Measurements from ENCODE around the gene MTRF1L.
A peak's percentile ranks its signal among the peaks of the same experiment; 100 is the strongest.

The MTRF1L gene

DNA sequence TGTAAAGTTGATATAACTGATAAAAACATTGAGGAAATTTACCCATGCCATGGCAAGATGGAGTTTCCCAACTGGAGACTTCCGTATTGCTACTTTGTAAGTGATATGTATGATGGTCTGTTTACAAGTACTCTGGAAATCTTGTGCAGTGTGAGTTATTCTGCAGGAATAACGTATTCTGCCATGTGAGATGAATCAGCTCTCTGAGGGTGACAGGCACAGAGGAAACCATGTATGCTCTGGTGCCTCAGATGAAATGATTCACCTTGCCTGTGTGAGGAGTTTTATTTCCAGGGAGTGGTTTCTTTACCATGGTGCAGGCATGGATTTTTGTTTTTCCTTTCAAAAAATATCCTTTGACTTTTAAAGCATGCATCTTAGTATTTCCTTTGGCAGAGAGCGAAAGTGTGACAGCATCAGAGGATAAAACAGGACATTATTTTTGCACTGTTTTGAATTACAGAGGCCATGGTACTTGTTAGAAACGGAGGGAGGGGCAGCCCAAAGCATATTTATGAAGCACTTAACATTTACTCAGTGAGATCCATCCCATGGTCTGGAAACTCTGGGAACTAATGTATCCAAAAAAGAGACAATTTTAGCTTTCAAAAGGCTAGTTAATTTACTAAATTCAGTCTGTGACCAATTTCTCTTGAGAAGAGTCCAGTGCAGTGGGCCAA is 36.0 kb upstream of the MTRF1L start:
- no peak for FAIRE-seq

GRCh38 chr6:153034139-153034538 is 31.6 kb upstream of the MTRF1L start:
- DNase-seq (ENCODE audit: insufficient read length, low spot score) (no peak), FAIRE-seq (no peak)
- no peak for TF ChIP-seq CTCF (IDR thresholded peaks at IDR 0.05; ENCODE audit: insufficient read depth, missing control alignments)

More for the DNA sequence above, 36.0 kb upstream of the MTRF1L start:
- no peak for TF ChIP-seq CTCF (IDR thresholded peaks at IDR 0.05; ENCODE audit: insufficient read depth, missing control alignments)
- DNase-seq (ENCODE audit: insufficient read length, low spot score) = no peak

DNA sequence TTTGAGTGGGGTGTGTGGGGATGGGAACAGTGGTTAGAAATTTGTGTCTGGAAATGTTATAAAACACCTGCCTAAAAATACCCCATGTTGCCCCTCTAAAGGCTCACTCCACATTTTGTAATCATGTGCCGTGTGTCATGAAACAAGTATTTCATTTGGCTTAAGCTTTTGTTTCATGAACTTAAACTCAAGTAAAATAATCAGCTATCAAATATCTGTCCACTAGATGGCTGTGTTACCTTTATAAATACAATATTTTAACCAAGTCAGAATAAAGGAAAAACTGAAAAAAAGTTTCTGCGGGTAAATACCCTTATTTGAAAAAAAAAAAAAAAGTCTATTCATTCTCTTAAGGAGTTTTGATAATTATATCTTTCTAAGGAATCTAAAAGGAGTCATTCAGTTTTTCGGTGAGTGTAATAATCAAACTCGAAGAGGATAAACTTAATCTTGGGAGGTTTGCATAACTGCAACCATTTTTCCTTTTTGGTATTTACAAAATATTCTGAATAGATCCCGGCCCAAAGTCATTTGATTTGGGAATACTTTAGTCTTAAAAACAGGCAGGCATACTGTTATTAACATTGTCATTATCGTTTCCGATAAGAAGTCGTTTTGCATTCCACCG is 29.9 kb upstream of the MTRF1L start:
- DNase-seq (ENCODE audit: insufficient read length, low spot score) = no peak
- peak; percentile 56 for TF ChIP-seq CTCF (IDR thresholded peaks at IDR 0.05; ENCODE audit: insufficient read depth, missing control alignments)
- peak; percentile 56 for FAIRE-seq

DNA sequence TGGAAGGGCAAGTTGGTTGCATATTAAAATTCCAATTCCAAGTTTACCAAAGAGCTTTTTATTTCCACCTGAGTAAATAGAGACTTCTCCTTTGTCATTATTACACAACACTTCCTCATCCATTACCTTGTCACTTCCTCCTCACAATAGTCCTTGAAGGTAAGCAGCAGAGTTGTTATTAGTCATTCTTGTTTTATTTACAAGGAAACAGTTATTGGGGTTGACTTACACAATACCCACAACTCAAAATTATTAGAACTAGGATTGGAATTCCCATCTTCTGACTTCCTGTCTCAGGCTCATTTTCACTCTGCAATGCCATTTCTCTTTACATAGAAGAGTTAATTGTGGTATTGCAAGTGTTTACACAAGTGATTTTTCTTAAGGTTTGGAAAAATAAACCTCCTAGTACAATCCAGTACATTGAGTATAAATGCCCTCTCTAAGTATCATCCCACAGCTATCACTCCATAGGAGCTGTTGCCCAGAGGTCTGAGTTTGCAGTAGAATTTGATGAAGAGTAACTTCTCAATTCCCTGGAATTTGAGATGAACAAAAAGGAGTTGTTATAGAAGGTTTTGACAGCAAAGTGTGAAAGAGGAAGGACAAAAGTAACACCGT is 28.9 kb upstream of the MTRF1L start:
- DNase-seq (ENCODE audit: insufficient read length, low spot score) (no peak), FAIRE-seq (no peak)
- TF ChIP-seq CTCF (IDR thresholded peaks at IDR 0.05; ENCODE audit: insufficient read depth, missing control alignments) = no peak

DNA sequence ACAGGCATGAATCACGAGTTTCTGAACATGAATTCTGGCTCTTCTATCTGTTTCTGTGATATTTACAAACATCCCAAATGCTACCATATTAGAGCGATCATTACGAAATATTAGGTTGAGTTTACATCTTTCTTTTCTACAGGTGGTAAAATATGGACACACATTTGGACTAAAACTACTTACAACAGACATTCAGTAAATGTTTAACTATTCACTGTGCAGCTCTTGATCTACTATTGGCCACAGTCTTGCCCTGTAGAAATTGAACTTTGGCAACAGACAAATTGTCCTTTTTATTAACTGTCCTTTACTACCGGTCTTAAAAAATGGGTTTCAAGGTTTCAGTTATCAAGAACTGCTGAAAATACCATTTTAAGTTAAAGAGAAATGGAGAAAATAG is 26.5 kb upstream of the MTRF1L start:
- FAIRE-seq = no peak
- no peak for TF ChIP-seq CTCF (IDR thresholded peaks at IDR 0.05; ENCODE audit: insufficient read depth, missing control alignments)
- no peak for DNase-seq (ENCODE audit: insufficient read length, low spot score)

- FAIRE-seq = no peak
- DNase-seq (ENCODE audit: insufficient read length, low spot score) = no peak
- no peak for TF ChIP-seq CTCF (IDR thresholded peaks at IDR 0.05; ENCODE audit: insufficient read depth, missing control alignments)
These were observed 25.8 kb upstream of the MTRF1L start for GRCh38 chr6:153028286-153028685.

- TF ChIP-seq CTCF (IDR thresholded peaks at IDR 0.05; ENCODE audit: insufficient read depth, missing control alignments) = no peak
- FAIRE-seq = no peak
- DNase-seq (ENCODE audit: insufficient read length, low spot score) = no peak
These were observed 25.0 kb upstream of the MTRF1L start for GRCh38 chr6:153027480-153027879.
